ENCODE measurements around the gene TMEM252.
A peak's percentile ranks its signal among the peaks of the same experiment; 100 is the strongest.

Gene TMEM252

DNA sequence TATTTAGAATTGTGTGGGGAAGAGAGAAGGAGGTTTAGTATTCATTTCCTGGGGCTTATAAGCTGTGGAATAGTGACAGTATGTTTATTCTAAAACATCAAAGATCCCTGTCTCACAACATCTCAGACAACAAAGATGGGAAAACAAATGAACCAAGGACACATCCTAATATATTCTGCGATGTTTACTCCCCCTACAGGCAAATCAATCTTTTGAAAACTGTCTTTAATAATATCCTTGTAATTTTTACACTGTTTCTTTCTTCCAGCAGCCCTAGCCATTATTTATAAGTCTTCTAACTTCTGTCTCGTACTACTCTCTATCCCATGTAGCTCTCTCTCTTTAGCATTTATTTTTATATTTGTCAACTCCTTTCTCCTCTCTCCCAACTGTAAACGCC is 33.5 kb upstream of the TMEM252 start:
- TF ChIP-seq, protein P1, sequence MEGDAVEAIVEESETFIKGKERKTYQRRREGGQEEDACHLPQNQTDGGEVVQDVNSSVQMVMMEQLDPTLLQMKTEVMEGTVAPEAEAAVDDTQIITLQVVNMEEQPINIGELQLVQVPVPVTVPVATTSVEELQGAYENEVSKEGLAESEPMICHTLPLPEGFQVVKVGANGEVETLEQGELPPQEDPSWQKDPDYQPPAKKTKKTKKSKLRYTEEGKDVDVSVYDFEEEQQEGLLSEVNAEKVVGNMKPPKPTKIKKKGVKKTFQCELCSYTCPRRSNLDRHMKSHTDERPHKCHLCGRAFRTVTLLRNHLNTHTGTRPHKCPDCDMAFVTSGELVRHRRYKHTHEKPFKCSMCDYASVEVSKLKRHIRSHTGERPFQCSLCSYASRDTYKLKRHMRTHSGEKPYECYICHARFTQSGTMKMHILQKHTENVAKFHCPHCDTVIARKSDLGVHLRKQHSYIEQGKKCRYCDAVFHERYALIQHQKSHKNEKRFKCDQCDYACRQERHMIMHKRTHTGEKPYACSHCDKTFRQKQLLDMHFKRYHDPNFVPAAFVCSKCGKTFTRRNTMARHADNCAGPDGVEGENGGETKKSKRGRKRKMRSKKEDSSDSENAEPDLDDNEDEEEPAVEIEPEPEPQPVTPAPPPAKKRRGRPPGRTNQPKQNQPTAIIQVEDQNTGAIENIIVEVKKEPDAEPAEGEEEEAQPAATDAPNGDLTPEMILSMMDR (IDR thresholded peaks at IDR 0.05), result peak; percentile 53

DNA sequence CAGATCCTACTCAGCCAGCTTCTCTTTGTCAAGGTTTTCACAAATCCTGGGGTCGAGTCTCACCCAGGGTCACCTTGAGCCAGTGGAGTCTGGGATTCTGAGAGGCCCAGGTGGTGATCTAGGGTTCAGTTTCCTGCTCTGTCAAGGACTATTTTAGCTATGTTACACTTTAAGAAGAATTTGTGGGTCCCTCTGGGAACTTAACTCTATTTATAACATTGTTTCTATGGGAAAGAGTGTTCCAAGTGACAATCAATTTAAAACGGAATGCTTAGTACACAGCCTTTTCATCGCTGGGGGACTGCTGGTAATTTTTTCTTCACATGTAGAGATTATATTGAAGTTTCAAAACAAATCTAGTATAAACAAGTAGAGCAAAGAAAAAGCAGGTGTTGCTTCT is 26.9 kb upstream of the TMEM252 start:
- TF ChIP-seq, protein P1 (IDR thresholded peaks at IDR 0.05), result no peak

DNA sequence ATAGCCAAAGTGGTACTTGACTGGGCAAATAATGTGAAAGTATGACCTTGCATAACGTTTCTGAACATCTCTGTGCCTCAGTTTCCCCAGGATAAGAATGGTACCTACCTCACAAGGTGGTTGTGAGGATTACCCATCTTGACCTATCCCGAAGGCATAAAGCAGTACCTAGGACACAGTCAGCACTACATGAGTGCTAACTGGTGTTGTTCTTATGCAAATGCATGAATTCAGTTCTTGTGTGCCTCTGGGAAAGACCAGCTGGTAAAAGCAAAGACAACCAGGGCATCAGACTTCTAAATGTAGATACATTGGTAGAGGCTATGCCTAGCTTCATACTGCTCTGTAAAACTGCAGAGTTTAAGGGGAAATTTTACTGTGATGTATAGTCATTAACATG is 21.8 kb upstream of the TMEM252 start:
- TF ChIP-seq, protein P1 (IDR thresholded peaks at IDR 0.05), result no peak

DNA sequence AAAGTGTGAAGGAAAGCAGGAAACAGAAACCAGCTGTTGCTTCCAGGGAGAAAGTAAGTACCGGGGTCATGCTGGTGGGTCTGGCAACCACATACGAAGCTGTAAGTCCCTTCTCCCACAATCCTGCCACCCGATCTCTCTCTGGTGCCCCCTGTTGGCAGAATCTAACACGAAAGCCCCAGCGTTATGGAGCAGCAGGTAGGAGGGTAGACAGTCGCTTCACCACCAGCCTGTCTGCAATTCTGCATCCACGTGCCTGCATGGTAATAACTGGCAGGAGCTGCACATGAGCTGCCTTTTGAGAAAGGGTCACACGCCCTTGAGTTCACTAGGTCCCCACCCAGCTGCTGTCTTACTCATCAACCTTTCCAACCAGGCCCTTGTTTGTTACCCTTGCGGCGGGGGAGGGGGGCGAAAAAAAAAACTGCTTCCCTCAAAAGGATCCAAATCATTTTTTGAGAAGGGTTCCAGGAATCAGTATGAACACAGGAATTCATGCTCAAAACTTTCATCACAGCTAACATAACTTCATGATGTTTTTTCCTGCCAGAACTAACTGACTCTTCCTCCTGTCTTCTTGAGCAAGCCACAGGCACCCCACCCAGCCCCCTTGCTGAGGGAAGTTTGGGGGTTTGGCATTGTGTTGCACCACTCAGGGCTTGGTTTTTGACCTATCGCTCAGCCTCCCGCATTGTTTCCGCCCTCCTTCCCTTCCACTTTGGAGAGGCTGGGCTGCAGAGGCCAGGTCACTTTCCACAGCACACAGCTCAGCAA is 19.6 kb upstream of the TMEM252 start:
- TF ChIP-seq, protein P1 (IDR thresholded peaks at IDR 0.05), result peak; percentile 39; the same call in 1 of the 2 replicates

DNA sequence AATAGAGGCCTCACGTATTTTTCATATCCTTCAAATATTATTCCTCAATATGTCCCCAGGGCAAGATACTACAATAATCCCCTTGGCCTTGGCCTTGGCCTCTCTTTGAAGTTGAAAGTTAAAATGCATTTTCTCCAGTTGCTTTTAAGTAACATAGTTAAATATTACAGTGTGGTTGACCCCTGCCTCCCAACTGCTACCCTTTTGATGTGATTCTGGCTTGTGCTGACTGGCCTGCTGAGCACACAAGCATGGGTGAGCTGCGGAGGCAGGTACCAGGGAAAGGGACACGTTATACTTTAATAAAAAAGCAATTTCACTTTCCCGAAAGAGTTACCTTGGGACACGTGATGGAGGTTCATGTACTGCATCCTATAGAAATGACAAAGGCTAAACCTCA is 17.9 kb upstream of the TMEM252 start:
- TF ChIP-seq, protein P1 (IDR thresholded peaks at IDR 0.05), result no peak

DNA sequence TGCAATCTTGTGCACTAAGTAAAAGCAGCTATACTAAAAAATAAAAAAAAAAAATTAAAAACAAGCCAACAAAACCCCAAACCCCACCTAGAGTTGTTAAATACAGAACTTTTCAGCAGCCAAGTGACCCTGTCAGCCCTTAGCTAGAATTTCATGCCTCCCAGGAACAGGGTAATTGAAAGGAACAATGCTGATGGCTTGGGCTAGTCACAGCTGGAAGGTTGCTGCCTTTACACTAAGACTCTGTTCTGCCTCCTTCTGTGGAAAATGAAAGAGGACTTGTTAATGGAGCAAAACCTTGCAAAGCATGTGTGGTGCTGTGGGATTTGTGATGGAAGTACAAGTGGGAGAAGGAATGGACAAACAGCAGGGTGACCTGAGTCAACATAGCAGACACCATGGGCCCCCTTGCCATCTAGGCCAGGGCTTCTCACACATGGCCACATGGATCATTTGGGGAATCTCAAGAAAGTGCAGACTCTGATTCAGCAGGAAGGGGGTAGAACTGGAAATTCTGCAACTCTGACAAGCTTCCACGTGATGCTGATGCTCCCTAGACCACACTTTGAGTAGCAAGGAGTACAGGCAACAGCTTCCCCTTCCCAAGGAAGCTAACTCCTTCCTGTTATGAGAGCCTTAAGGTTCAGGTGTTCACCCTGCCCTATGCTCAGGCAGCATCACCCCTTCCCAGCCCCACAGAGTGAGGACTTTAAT is 14.9 kb upstream of the TMEM252 start:
- TF ChIP-seq, protein P1 (IDR thresholded peaks at IDR 0.05), result no peak

DNA sequence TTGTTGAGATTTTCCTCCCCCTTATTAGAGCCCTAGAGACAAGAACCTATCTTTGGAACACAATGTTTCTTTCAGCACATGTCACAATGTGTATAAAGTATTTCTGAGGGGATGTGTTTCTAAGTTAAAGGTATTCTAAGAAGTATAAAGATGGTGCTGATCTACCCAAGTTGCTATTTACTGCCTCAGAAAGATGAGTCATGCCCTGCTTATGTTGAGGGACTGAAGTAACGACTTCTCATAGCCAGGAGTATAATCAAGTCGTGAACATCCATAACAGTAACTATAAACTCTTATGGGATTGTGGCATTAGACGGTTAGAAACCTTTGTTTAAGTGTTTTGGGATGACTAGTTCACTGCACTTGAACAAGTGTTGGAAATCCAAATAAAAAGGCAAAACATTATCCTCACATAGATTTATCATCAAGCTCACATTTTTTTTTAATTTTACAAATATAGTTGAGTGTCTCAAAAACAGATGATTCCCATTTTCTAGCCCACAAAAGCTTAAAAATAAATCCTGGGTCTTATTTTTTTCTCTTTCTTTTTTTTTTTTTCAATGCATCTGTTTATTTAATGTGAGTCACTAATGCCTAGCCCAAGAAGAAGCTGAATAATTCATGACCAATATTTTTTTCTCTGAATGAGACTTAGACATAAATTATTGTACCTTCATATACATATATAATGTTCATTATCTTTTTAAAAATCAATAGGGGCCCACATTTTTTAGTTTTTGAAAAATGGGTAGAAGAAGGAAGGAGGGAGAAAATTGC is 12.2 kb upstream of the TMEM252 start:
- TF ChIP-seq, protein P1 (IDR thresholded peaks at IDR 0.05), result no peak
